HEK293 (cell line): Measurements from ENCODE around the gene MRPS18B.

Experiments
- GLI2 ChIP-seq: fragments of 450-650 bp; formaldehyde crosslinking; IDR thresholded peaks from 2 replicates; pipeline ENCODE4; 2017; ENCODE audit warnings: missing biosample characterization, missing genetic modification characterization, low read depth, borderline replicate concordance
- GLIS1 ChIP-seq: fragments of 450-650 bp; formaldehyde crosslinking; IDR thresholded peaks from 2 replicates; pipeline ENCODE4 v1.5.1; 2016; ENCODE audit warnings: missing biosample characterization, missing genetic modification characterization
- OSR2 ChIP-seq: fragments of 450-650 bp; formaldehyde crosslinking; IDR thresholded peaks from 2 replicates; pipeline ENCODE4 v1.5.1; 2016; ENCODE audit warnings: missing biosample characterization, missing genetic modification characterization
- OVOL3 ChIP-seq: fragments of 450-650 bp; formaldehyde crosslinking; IDR thresholded peaks from 2 replicates; pipeline ENCODE4 v1.5.1; 2016; ENCODE audit warnings: missing biosample characterization, missing genetic modification characterization
- PRDM10 ChIP-seq: fragments of 450-650 bp; formaldehyde crosslinking; IDR thresholded peaks from 2 replicates; pipeline ENCODE4 v1.5.1; 2016; ENCODE audit warnings: missing biosample characterization, missing genetic modification characterization
- PRDM2 ChIP-seq: fragments of 450-650 bp; formaldehyde crosslinking; IDR thresholded peaks from 2 replicates; pipeline ENCODE4 v1.5.1; 2016; ENCODE audit warnings: missing biosample characterization, missing genetic modification characterization, borderline replicate concordance
- PRDM6 ChIP-seq: fragments of 450-650 bp; formaldehyde crosslinking; IDR thresholded peaks from 2 replicates; pipeline ENCODE4 v1.5.1; 2017; ENCODE audit warnings: missing biosample characterization, missing genetic modification characterization
- ZNF157 ChIP-seq: fragments of 450-650 bp; formaldehyde crosslinking; IDR thresholded peaks from 2 replicates; pipeline ENCODE4 v1.5.1; 2016; ENCODE audit warnings: missing biosample characterization, missing genetic modification characterization
- ZNF19 ChIP-seq: fragments of 450-650 bp; formaldehyde crosslinking; IDR thresholded peaks from 2 replicates; pipeline ENCODE4; 2016; ENCODE audit warnings: missing biosample characterization, missing genetic modification characterization, low read depth
- ZNF202 ChIP-seq: fragments of 450-650 bp; formaldehyde crosslinking; IDR thresholded peaks from 2 replicates; pipeline ENCODE4 v1.5.1; 2016; ENCODE audit warnings: missing biosample characterization, missing genetic modification characterization, borderline replicate concordance
- ZNF248 ChIP-seq: fragments of 450-650 bp; formaldehyde crosslinking; IDR thresholded peaks from 2 replicates; pipeline ENCODE4 v1.5.1; 2017; ENCODE audit warnings: missing biosample characterization, missing genetic modification characterization
- ZNF302 ChIP-seq: fragments of 450-650 bp; formaldehyde crosslinking; IDR thresholded peaks from 2 replicates; pipeline ENCODE4 v1.5.1; 2016; ENCODE audit warnings: missing biosample characterization, missing genetic modification characterization, low read depth
- ZNF510 ChIP-seq: fragments of 450-650 bp; formaldehyde crosslinking; IDR thresholded peaks from 2 replicates; pipeline ENCODE4 v1.5.1; 2018; ENCODE audit warnings: mild to moderate bottlenecking, missing genetic modification characterization, missing biosample characterization; ENCODE audit not compliant: insufficient replicate concordance
- ZNF544 ChIP-seq: fragments of 450-650 bp; formaldehyde crosslinking; IDR thresholded peaks from 2 replicates; pipeline ENCODE4 v1.5.0; 2017; ENCODE audit warnings: missing biosample characterization, missing genetic modification characterization
- ZNF560 ChIP-seq: fragments of 450-650 bp; formaldehyde crosslinking; IDR thresholded peaks from 2 replicates; pipeline ENCODE4 v1.5.1; 2017; ENCODE audit warnings: missing biosample characterization, missing genetic modification characterization, borderline replicate concordance
- ZNF596 ChIP-seq: fragments of 450-650 bp; IDR thresholded peaks from 2 replicates; pipeline ENCODE4 v1.5.0; 2018; ENCODE audit warnings: missing biosample characterization, mild to moderate bottlenecking, missing genetic modification characterization, moderate library complexity
- ZNF600 ChIP-seq: fragments of 450-650 bp; formaldehyde crosslinking; IDR thresholded peaks from 2 replicates; pipeline ENCODE4 v1.5.1; 2016; ENCODE audit warnings: missing biosample characterization, missing genetic modification characterization
- ZNF623 ChIP-seq: fragments of 450-650 bp; formaldehyde crosslinking; IDR thresholded peaks from 2 replicates; pipeline ENCODE4 v1.5.1; 2016; ENCODE audit warnings: missing biosample characterization, missing genetic modification characterization
- ZNF692 ChIP-seq: fragments of 450-650 bp; formaldehyde crosslinking; IDR thresholded peaks from 2 replicates; pipeline ENCODE4 v1.5.1; 2016; ENCODE audit warnings: missing biosample characterization, missing genetic modification characterization
- ZNF707 ChIP-seq: fragments of 450-650 bp; formaldehyde crosslinking; IDR thresholded peaks from 2 replicates; pipeline ENCODE4 v1.5.1; 2016; ENCODE audit warnings: missing biosample characterization, missing genetic modification characterization
- ZNF837 ChIP-seq: fragments of 450-650 bp; formaldehyde crosslinking; IDR thresholded peaks from 2 replicates; pipeline ENCODE4 v1.5.1; 2016; ENCODE audit warnings: missing biosample characterization, missing genetic modification characterization
- TF ChIP-seq, protein P1 (sequence below): fragments of 450-650 bp; formaldehyde crosslinking; IDR thresholded peaks from 2 replicates; pipeline ENCODE4 v1.5.1; 2017; ENCODE audit warnings: missing biosample characterization, missing genetic modification characterization
- TF ChIP-seq, protein P2 (sequence below): fragments of 450-650 bp; formaldehyde crosslinking; IDR thresholded peaks from 2 replicates; pipeline ENCODE4 v1.5.1; 2017; ENCODE audit warnings: missing biosample characterization, missing genetic modification characterization

MRPS18B gene

GRCh38 chr6:30571075-30571761 is 46.4 kb upstream of the MRPS18B start, which contains the start of gene ABCF1 (continued):
- TF ChIP-seq ZNF692 (tag by site-specific recombination) (peak; percentile 82), ZNF302 (no peak), ZNF600 (peak; percentile 98), OSR2 (tag by site-specific recombination) (peak; percentile 97), ZNF560 (tag by site-specific recombination) (no peak), ZNF707 (tag by site-specific recombination) (no peak), ZNF202 (tag by site-specific recombination) (no peak), ZNF544 (no peak), ZNF19 (tag by site-specific recombination) (no peak), ZNF510 (no peak), ZNF596 (tag by site-specific recombination) (no peak), PRDM2 (tag by site-specific recombination) (no peak), GLI2 (tag by site-specific recombination) (no peak), ZNF157 (tag by site-specific recombination) (no peak), PRDM6 (tag by site-specific recombination) (no peak), ZNF248 (no peak), ZNF837 (no peak), ZNF623 (no peak), GLIS1 (0 out of 2 replicates have a peak, but pooled peaks have one; percentile 28), OVOL3 (tag by site-specific recombination) (0 out of 2 replicates have a peak, but pooled peaks have one; percentile 65), PRDM10 (tag by site-specific recombination) (peak; percentile 74)
- TF ChIP-seq, protein P1, sequence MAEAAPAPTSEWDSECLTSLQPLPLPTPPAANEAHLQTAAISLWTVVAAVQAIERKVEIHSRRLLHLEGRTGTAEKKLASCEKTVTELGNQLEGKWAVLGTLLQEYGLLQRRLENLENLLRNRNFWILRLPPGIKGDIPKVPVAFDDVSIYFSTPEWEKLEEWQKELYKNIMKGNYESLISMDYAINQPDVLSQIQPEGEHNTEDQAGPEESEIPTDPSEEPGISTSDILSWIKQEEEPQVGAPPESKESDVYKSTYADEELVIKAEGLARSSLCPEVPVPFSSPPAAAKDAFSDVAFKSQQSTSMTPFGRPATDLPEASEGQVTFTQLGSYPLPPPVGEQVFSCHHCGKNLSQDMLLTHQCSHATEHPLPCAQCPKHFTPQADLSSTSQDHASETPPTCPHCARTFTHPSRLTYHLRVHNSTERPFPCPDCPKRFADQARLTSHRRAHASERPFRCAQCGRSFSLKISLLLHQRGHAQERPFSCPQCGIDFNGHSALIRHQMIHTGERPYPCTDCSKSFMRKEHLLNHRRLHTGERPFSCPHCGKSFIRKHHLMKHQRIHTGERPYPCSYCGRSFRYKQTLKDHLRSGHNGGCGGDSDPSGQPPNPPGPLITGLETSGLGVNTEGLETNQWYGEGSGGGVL: no peak
- TF ChIP-seq, protein P2, sequence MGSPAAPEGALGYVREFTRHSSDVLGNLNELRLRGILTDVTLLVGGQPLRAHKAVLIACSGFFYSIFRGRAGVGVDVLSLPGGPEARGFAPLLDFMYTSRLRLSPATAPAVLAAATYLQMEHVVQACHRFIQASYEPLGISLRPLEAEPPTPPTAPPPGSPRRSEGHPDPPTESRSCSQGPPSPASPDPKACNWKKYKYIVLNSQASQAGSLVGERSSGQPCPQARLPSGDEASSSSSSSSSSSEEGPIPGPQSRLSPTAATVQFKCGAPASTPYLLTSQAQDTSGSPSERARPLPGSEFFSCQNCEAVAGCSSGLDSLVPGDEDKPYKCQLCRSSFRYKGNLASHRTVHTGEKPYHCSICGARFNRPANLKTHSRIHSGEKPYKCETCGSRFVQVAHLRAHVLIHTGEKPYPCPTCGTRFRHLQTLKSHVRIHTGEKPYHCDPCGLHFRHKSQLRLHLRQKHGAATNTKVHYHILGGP (tag by site-specific recombination): no peak
